GM21360 (cell line): ENCODE measurements around the gene GSTA1.
"Not testable (repeated sequence)": the region's sequence is repeated elsewhere in the genome, so short reads cannot be mapped to it uniquely, and the experiment has no call there.

Source experiments
- ATAC-seq: cut with Tn5 transposase; IDR thresholded peaks from one replicate; pipeline ENCODE4 v1.9.1; 2021; ENCODE audit warnings: mild to moderate bottlenecking, moderate library complexity; ENCODE audit not compliant: unreplicated experiment

GSTA1 gene

DNA sequence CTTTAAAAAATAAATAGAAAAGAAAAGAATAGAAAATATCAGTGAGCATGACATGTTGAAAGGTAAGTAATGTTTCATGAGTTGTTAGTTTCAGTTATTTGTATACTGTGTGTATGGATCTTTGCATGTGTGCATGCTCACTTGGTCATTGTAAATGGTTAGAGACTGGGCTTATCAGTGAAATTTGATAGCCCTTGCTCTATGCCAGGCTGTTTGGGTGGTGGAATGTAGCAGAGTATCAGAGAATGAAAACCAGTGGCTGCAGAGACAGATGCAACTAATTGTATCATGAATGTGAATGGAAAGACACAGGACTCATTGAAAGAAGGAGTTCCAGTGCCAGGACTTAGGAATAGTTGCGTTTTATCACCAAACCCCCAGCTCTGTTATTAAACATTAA lies 44.5 kb downstream of the GSTA1 start:
- no peak for ATAC-seq

DNA sequence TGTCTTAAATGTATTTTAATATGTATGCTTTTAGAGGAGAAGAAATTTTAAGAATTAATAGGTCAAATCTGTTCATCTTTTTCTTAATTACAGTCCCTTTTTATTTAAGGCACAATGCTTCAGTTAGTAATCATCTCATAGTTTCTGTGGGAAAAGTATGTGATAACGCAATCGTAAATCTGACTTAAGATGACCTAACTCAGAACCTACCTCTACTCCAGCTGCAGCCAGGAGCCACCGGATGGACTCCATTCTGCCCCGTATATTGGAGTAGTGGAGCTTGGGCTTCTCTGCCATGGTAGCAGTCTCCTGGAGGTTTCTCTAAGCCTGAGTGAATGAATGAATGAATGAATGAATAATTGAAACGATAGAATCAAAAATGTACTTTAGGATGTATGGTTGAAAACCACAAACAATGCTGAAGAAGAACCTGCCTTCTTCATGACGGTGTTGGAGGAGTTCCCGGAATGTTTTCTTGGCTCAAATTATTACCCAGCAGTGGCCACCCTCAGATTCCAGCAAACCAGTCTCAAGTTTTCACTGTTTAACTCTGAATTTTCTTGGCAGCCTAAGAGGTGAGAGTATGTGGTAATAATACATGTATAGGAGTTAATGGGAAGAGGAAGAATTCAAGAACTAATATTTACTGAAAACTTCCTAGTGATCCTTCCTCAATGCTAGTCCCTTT lies 45.8 kb downstream of the GSTA1 start:
- ATAC-seq: not testable (repeated sequence)

- no peak for ATAC-seq
Measured at GRCh38 chr6:52754443-52754842, 49.2 kb downstream of the GSTA1 start.

DNA sequence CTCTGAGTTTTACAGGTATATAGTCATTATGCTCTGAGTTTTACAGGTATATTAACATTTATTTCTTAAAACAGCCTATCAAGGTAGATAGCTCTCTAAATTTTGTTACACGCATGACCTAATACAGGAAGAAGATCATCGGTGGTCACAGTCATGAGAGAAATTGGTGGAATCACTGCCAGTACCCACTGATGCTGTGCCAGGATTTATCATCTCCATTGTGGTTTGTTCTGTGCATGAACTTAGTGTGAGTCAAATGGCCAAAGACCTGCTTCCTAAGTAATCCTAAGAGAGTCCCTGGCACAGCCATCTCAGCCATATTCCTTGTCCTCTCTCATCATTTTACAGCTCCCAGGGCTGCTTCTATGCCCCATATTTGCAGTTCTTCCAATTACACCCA lies 50.5 kb downstream of the GSTA1 start:
- ATAC-seq: not testable (repeated sequence)

DNA sequence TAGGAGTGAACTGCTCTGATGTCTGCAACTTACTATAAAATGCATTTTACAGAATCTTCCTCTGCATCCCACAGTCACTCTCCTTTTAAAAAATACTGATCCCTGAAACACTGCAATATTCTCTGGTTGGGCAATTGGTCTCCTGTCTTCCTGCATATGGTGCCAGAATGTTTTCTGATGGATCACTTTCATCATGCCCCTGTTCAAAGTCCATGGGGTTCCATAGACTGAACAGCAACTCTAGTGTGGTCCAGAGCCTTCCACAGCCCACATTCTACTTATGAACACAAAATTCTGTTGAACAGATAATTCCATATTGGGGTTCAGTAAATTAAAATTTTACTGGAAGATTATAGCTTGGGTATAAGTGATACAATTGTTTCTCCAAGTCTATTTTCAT lies 51.3 kb downstream of the GSTA1 start:
- no peak for ATAC-seq

DNA sequence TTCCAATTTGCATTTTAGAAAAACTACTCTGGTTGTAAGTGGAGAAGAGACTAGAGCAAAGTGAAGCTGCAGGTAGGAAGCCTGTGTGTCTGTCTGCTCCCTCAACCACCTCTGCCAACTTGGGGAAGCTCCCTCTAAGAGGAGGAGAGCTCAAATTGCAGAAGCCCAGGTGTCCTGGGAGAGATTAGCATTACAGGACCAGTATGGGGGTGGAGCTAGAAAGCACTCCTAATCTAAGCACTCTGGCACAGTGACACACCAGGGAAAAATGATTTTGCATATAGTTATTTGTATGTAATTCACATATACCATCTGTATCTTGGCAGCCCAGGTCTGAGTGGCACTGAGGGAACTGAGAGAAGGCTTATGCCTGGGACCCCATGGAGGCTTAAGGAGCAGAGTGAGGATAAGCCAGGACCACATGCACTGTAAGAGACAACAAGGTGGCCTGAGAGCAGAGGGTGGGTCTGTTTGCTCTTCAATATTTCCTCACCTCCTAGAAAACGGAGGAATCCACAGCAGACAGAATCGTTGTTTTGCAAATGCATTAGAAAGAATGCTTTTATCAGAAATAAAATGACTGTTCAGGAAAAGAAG lies 54.0 kb downstream of the GSTA1 start:
- ATAC-seq: no peak

- ATAC-seq: not testable (repeated sequence)
Measured at GRCh38 chr6:52747301-52747700, 56.3 kb downstream of the GSTA1 start.

GRCh38 chr6:52746213-52746612 lies 57.4 kb downstream of the GSTA1 start:
- ATAC-seq: no peak

DNA sequence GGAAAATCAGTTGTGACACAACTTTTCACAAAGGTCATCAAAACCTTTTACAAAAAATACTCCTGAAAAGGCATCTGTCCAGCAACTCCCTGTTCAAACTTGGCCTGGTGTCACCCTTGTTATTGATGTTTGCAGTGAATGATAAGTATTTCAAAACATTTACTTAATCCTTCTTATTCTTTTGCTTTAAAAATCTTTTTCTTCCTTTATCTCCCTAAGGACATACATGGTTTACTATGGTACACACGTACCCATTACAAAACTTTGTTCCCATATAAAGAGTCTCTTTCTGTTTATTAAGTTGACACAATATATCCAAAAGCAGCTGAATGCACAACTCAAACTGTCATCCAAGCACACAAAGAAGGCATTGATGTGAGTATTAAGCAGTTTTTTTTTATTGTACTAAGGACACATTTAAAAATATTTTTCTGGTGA lies 57.8 kb downstream of the GSTA1 start:
- no peak for ATAC-seq

DNA sequence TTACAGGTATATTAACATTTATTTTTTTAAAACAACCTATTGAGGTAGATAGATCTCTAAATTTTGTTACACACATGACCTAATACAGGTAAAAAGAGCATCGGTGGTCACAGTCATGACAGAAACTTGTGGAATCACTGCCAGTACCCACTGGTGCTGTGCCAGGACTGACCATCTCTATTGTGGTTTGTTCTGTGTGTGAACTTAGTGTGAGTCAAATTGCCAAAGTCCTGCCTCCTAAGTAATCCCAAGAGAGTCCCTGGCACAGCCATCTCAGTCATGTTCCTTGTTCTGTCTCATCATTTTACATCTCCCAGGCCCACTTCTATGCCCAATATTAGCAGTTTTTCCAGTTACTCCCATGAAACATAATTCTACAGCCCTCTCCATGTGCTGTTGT lies 61.7 kb downstream of the GSTA1 start:
- no peak for ATAC-seq
